Measurements from ENCODE around the gene PNO1.
"Not testable (repeated sequence)": the region's sequence is repeated elsewhere in the genome, so short reads cannot be mapped to it uniquely, and the experiment has no call there.

The PNO1 gene

GRCh38 chr2:68157002-68157401 lies 686 bp upstream of the PNO1 start:
- DNase-seq (ENCODE audit: low read depth in 2 of 2): peak in 1 of 2 donors; percentile 0

- DNase-seq (ENCODE audit: low read depth in 2 of 2): no peak
These were observed 403 bp downstream of the PNO1 start for GRCh38 chr2:68158134-68158447.

- no peak for DNase-seq (ENCODE audit: low read depth in 2 of 2)
These were observed 6.0 kb downstream of the PNO1 start for GRCh38 chr2:68163641-68164040.

GRCh38 chr2:68167186-68167585 lies 9.5 kb downstream of the PNO1 start:
- no peak for DNase-seq (ENCODE audit: low read depth in 2 of 2)

GRCh38 chr2:68169308-68169707 lies 11.6 kb downstream of the PNO1 start:
- DNase-seq (ENCODE audit: low read depth in 2 of 2): no peak

- no peak for DNase-seq (ENCODE audit: low read depth in 2 of 2)
These were observed 13.5 kb downstream of the PNO1 start for GRCh38 chr2:68171146-68171545.

GRCh38 chr2:68171684-68172083 lies 14.0 kb downstream of the PNO1 start:
- DNase-seq (ENCODE audit: low read depth in 2 of 2): no peak

GRCh38 chr2:68172521-68172920 lies 14.8 kb downstream of the PNO1 start:
- DNase-seq (ENCODE audit: low read depth in 2 of 2): no peak

- DNase-seq (ENCODE audit: low read depth in 2 of 2): no peak
These were observed 15.5 kb downstream of the PNO1 start for GRCh38 chr2:68172990-68173700.

- DNase-seq (ENCODE audit: low read depth in 2 of 2): not testable (repeated sequence)
These were observed 17.5 kb downstream of the PNO1 start for GRCh38 chr2:68175210-68175609.

- DNase-seq (ENCODE audit: low read depth in 2 of 2): no peak
These were observed 19.0 kb downstream of the PNO1 start for GRCh38 chr2:68176657-68177056.

- no peak for DNase-seq (ENCODE audit: low read depth in 2 of 2)
These were observed 19.9 kb downstream of the PNO1 start for GRCh38 chr2:68177541-68177940.

- DNase-seq (ENCODE audit: low read depth in 2 of 2): no peak
These were observed 20.7 kb downstream of the PNO1 start for GRCh38 chr2:68178432-68178831.

- DNase-seq (ENCODE audit: low read depth in 2 of 2): no peak
These were observed 21.4 kb downstream of the PNO1 start for GRCh38 chr2:68178954-68179627.

- no peak for DNase-seq (ENCODE audit: low read depth in 2 of 2)
These were observed 25.2 kb downstream of the PNO1 start for GRCh38 chr2:68182902-68183301.

- DNase-seq (ENCODE audit: low read depth in 2 of 2): peak; percentile 24 to 32
These were observed 28.0 kb downstream of the PNO1 start for GRCh38 chr2:68185541-68186164.

GRCh38 chr2:68187329-68187728 lies 29.6 kb downstream of the PNO1 start:
- DNase-seq (ENCODE audit: low read depth in 2 of 2): no peak

GRCh38 chr2:68188831-68189230 lies 31.1 kb downstream of the PNO1 start:
- no peak for DNase-seq (ENCODE audit: low read depth in 2 of 2)

- no peak for DNase-seq (ENCODE audit: low read depth in 2 of 2)
These were observed 32.5 kb downstream of the PNO1 start for GRCh38 chr2:68189991-68190784.

GRCh38 chr2:68190991-68191731 lies 33.5 kb downstream of the PNO1 start:
- no peak for DNase-seq (ENCODE audit: low read depth in 2 of 2)

GRCh38 chr2:68193144-68193543 lies 35.5 kb downstream of the PNO1 start:
- no peak for DNase-seq (ENCODE audit: low read depth in 2 of 2)

Measured in stimulated activated CD8-positive, alpha-beta memory T cell treated with anti-CD3 and anti-CD28 coated beads, Interleukin-2, amount 100 ng/mL, for 1 hour (primary cell).